Measurements from ENCODE around the gene PSD4. TPM values are rescaled to one million over a fixed set of nuclear protein-coding genes. Genes with fewer than 3 reads are reported as not detected.

PSD4 gene
- total RNA-seq, 4 donors from 2014 or later, result 25.1 to 62.5 (median 50.2) TPM

DNA sequence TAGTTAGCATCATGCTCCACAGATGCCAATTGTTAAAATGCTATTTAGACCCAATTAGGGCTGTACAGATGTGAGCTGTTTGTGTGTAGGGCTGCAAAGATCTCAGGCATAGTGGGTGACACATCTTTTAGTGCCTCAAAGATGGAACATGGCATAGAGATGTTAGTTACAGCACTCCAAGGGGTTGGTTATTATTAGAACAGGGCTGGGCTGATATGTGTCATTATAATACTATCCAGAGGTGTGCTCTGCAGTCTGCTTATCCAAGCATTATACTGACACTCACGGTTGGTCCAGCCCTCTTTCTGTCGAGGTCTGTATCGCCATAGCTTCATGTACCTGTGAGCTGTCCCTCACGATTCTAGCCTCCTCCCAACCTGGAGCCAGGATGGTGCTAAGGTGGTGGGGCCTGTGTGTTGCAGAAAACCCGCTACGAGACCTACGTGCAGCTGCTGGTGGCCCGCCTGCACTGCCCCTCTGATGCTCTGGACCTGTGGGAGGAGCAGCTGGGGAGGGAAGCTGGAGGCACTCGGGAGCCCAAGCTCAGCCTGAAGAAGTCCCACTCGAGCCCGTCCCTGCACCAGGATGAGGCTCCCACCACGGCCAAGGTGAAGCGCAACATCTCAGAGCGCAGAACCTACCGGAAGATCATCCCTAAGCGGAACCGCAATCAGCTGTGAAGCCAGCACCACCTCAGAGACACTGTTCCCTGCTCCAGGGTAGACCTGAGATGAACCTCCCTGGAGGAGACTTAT lies 27.1 kb downstream of the PSD4 start:
- intact Hi-C loops (cut with DNase I), result no loop called here
- WGBS, 2 donors, result 81 to 97% methylated on average over 3 to 12 of the region's 17 CpGs
- H3K27ac ChIP-seq, result peak overlapping the region; percentile 48 to 95 (median 93)

DNA sequence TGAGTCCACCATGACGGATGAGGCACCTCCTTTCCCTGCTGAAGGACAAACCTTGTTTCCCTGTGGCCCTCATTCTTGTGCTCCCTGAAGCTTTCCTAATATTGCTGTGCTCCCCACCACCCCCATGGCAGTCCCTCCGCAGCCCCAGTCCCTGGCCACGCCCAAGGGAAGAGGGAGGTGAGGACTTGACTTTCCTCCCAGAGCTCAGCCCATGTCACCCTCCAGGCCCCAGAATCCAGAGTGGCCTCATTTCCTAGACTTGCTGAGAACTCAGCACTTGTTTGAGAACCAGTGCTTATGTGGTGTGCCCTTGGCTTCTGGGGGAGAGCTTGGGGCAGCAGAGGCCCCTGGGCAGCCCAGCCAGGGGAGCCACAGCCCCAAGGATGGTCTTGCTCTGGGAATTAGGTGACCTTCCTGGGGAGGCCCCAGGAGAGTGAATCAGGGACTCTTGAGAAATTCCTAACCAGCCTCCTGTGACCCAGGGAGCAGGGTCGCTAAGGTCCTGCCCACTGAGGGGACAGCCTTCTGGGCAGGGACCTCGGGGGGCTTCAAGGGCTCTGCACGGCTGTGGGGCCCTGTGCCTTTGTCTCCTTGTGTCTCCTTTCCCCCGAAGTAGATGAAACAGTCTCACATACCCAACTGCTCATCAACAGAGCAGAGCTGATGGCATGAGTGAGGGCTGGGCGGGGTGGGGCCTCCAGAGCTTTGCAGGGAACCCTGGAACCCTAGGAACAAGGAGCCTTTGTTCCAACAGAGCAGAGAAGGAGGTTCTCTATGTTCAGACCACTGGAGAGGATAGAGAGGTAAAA lies 27.9 kb downstream of the PSD4 start:
- Histone ChIP-seq H3K4me1 (peaks cover 11 to 61% (median 19%) of the 10 kb centered on the region in 3 donors), H3K9me3 (no peaks in the 10 kb centered on the region), H3K36me3 (peaks cover 0 to 43% (median 4%) of the 10 kb centered on the region in 3 donors), H3K27ac (peak overlapping the region in 3 of 4 donors; percentile 20 to 95 (median 94)), H3K27me3 (no peaks in the 10 kb centered on the region), H3K4me3 (no peak overlapping the region)
- DNase-seq, result no peak
- TF ChIP-seq POLR2A (IDR thresholded peaks at IDR 0.05), result no peak
- TF ChIP-seq, protein P1, sequence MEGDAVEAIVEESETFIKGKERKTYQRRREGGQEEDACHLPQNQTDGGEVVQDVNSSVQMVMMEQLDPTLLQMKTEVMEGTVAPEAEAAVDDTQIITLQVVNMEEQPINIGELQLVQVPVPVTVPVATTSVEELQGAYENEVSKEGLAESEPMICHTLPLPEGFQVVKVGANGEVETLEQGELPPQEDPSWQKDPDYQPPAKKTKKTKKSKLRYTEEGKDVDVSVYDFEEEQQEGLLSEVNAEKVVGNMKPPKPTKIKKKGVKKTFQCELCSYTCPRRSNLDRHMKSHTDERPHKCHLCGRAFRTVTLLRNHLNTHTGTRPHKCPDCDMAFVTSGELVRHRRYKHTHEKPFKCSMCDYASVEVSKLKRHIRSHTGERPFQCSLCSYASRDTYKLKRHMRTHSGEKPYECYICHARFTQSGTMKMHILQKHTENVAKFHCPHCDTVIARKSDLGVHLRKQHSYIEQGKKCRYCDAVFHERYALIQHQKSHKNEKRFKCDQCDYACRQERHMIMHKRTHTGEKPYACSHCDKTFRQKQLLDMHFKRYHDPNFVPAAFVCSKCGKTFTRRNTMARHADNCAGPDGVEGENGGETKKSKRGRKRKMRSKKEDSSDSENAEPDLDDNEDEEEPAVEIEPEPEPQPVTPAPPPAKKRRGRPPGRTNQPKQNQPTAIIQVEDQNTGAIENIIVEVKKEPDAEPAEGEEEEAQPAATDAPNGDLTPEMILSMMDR (IDR thresholded peaks at IDR 0.05), result no peak
- intact Hi-C loops (cut with DNase I), result no loop called here
- WGBS, 2 donors, result 68% methylated on average over 5 of the region's 8 CpGs; no CpG with 5 or more reads in 1 of the 2 donors

More for the DNA sequence above, 27.1 kb downstream of the PSD4 start:
- H3K4me1 ChIP-seq, result peaks cover 11 to 58% (median 19%) of the 10 kb centered on the region in 3 donors
- no peak for DNase-seq
- no peak overlapping the region for H3K4me3 ChIP-seq
- no peaks in the 10 kb centered on the region for H3K27me3 ChIP-seq
- no peaks in the 10 kb centered on the region for H3K9me3 ChIP-seq
- H3K36me3 ChIP-seq, result peaks cover 0 to 51% (median 4%) of the 10 kb centered on the region in 3 donors
- TF ChIP-seq, protein P1 (IDR thresholded peaks at IDR 0.05), result no peak
- TF ChIP-seq POLR2A (IDR thresholded peaks at IDR 0.05), result no peak

DNA sequence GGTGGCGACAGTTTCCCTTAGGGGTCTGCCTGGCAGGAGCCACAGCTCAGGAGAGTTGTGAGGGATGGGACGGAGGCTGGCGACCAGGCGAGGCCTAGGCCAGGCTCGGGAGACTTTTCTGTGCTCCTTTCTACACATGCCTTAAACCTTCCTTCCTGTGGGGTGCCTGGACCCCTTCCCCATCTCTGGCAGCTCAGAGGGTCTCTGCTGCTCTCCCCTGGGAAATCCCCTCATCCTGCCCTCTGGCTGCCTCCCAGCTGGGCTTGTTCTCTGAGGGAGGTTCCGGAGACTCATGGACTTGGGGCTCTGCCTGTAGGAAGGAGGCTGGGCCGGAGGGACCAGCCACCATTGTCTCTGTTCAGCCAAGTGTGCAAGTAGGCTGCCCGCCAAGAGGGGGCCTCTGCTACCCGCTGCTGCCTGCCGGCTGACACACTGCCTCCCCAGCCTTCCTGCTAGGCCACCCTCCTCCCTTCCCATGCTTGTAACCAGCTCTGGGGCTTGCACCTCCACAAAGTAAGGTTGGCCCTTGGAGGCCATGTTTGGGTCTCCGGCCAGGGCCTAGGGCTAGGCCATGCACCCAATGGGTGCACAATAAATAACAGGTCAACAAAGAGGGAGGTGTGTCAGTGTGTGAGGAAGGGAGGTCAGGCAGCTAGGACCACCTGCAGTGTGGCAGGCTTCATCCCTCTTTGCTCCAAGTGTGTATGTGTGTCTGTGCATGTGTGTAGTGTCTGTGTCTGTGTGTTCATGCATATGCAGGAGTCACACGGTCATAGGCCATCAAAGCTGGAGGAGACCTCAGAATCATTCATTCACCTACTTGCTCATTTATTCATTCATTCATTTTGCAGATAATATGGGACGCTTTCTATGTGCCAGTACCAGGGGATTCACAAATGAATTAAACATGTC lies 28.8 kb downstream of the PSD4 start:
- Histone ChIP-seq H3K36me3 (peaks cover 0 to 35% (median 4%) of the 10 kb centered on the region in 3 donors), H3K9me3 (no peaks in the 10 kb centered on the region), H3K27me3 (no peaks in the 10 kb centered on the region), H3K27ac (peak overlapping the region in 2 of 4 donors; percentile 94 to 95), H3K4me3 (no peak overlapping the region), H3K4me1 (peaks cover 11 to 65% (median 19%) of the 10 kb centered on the region in 3 donors)
- DNase-seq, result no peak
- intact Hi-C loops (cut with DNase I), result no loop called here
- WGBS, 2 donors, result 69 to 70% methylated on average over 9 of the region's 13 CpGs
- TF ChIP-seq POLR2A (IDR thresholded peaks at IDR 0.05), result no peak
- TF ChIP-seq, protein P1 (IDR thresholded peaks at IDR 0.05), result no peak

DNA sequence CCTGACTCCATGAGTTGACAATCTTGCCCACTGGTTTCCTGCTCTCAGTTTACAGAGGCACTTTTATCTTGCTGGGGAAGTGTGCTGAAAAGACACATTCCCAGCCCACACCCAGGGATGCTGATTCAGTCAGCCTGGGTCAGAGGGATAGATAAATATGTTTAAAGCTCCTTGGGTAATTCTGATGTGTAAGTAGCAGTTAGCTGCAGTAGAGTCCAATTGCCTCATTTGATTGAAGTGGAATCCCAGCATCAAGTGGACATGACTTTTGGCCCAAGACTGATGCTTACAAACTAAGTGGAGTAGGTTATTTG lies 29.4 kb downstream of the PSD4 start:
- intact Hi-C loops (cut with DNase I), result no loop called here
- peaks cover 11 to 64% (median 19%) of the 10 kb centered on the region in 3 donors for H3K4me1 ChIP-seq

More for the DNA sequence above, 29.4 kb downstream of the PSD4 start:
- Histone ChIP-seq H3K27ac (no peak overlapping the region), H3K9me3 (no peaks in the 10 kb centered on the region), H3K27me3 (no peaks in the 10 kb centered on the region), H3K36me3 (peaks cover 0 to 29% (median 4%) of the 10 kb centered on the region in 3 donors), H3K4me3 (no peak overlapping the region)
- TF ChIP-seq POLR2A (IDR thresholded peaks at IDR 0.05), result no peak
- TF ChIP-seq, protein P1 (IDR thresholded peaks at IDR 0.05), result no peak
- no peak for DNase-seq

Measured in esophagus squamous epithelium (tissue), 5 donors.